K562 (cell line): Measurements from ENCODE around the gene ZNF385C. TPM values are rescaled to one million over a fixed set of nuclear protein-coding genes. Genes with fewer than 3 reads are reported as not detected.

ENCODE experiments used
- ATF4 ChIP-seq: fragments of 450-650 bp; formaldehyde crosslinking; IDR thresholded peaks from 2 replicates; pipeline ENCODE4 v1.4.0; 2022; ENCODE audit warnings: mild to moderate bottlenecking, moderate library complexity
- BHLHE40 ChIP-seq: IDR thresholded peaks from 2 replicates; pipeline ENCODE4 v1.6.1; 2011; ENCODE audit warnings: low read length, improper control_type of control experiment
- GMEB1 ChIP-seq: fragments of 250-450 bp; sonication (Bioruptor Pico); IDR thresholded peaks from 2 replicates; pipeline ENCODE4 v1.4.0; 2020; ENCODE audit warnings: mild to moderate bottlenecking
- ILF3 ChIP-seq: fragments of 450-650 bp; IDR thresholded peaks from 2 replicates; pipeline ENCODE4 v1.6.1; 2018; ENCODE audit warnings: antibody characterized with exemption, mild to moderate bottlenecking, moderate library complexity, borderline replicate concordance
- JUND ChIP-seq, 2 experiments: IDR thresholded peaks; 2 replicates in 1 of 2; 3 replicates in 1 of 2; pipeline ENCODE4 v1.6.1; 2011; ENCODE audit warnings: borderline replicate concordance in 2 of 2, low read depth in 2 of 2, low read length in 2 of 2, improper control_type of control experiment in 1 of 2, missing biosample characterization in 1 of 2, missing genetic modification characterization in 1 of 2, missing genetic modification reagents in 1 of 2
- POLR2AphosphoS2 ChIP-seq: IDR thresholded peaks from 2 replicates; pipeline ENCODE4 v1.6.1; 2012; ENCODE audit warnings: low read length, improper control_type of control experiment
- RBM14 ChIP-seq: fragments of 200-400 bp; formaldehyde crosslinking; IDR thresholded peaks from 2 replicates; pipeline ENCODE4 v1.6.1; 2018; ENCODE audit warnings: low read depth, mild to moderate bottlenecking, low read length, moderate library complexity, borderline replicate concordance; ENCODE audit not compliant: insufficient read depth
- RNF219 ChIP-seq: fragments of 250-450 bp; sonication (Bioruptor Pico); IDR thresholded peaks from 2 replicates; pipeline ENCODE4 v1.5.0; 2022; ENCODE audit warnings: mild to moderate bottlenecking
- THRA ChIP-seq: fragments of 450-650 bp; IDR thresholded peaks from 2 replicates; pipeline ENCODE4 v1.6.1; 2017; ENCODE audit warnings: mild to moderate bottlenecking, moderate library complexity
- THRB ChIP-seq: fragments of 450-650 bp; formaldehyde crosslinking; conservative IDR thresholded peaks from 2 replicates; pipeline ENCODE4 v1.4.0; 2022; ENCODE audit warnings: mild to moderate bottlenecking, missing genetic modification characterization
- YY1 ChIP-seq, 3 experiments: IDR thresholded peaks; 2 replicates each; pipeline ENCODE4 v1.6.1; 2011; ENCODE audit warnings: low read length in 2 of 3, mild to moderate bottlenecking in 2 of 3, moderate library complexity in 2 of 3, borderline replicate concordance in 1 of 3, control low read depth in 1 of 3, low read depth in 1 of 3; ENCODE audit not compliant: insufficient read depth in 3 of 3, insufficient replicate concordance in 2 of 3, control insufficient read depth in 1 of 3, insufficient read length in 1 of 3; ENCODE audit errors: extremely low read depth in 1 of 3
- ZNF263 ChIP-seq: sonication (generic); formaldehyde crosslinking; IDR thresholded peaks from 2 replicates; pipeline ENCODE4 v1.8.0; 2022; ENCODE audit warnings: mild to moderate bottlenecking, missing genetic modification reagents, borderline replicate concordance
- ZNF408 ChIP-seq: fragments of 250-450 bp; sonication (Bioruptor Pico); IDR thresholded peaks from 2 replicates; pipeline ENCODE4 v1.4.0; 2020; ENCODE audit warnings: low read depth, mild to moderate bottlenecking, moderate library complexity
- ZNF740 ChIP-seq, 3 experiments: fragments of 200-800 bp in 1 of 3; sonication (Bioruptor generic) in 1 of 3; sonication (generic) in 1 of 3; formaldehyde crosslinking in 1 of 3; IDR thresholded peaks; 2 replicates each; pipeline versions ENCODE4 v1.6.1 to v1.8.0; 2016 to 2022; ENCODE audit warnings: mild to moderate bottlenecking in 2 of 3, missing compliant biosample characterization in 2 of 3, missing genetic modification characterization in 2 of 3, missing genetic modification reagents in 1 of 3
- polyA plus RNA-seq, 8 experiments: library from polyadenylated mRNA; depleted of rRNA in 4 of 8; stranded (reverse) in 5 of 8; unstranded in 3 of 8; fragments of >200 nt; fragmentation: Nextera tagmentation in 2 of 8; fragmentation: Illumina TruSeq in 1 of 8; extraction: Ambion mirVana in 2 of 8; extraction: Trizol in 1 of 8; gene quantifications; 2 replicates each; pipeline versions ENCODE4 v1.2.1 to v1.2.3, GENCODE V29; 2011 to 2014; ENCODE audit warnings: inconsistent platforms in 1 of 8, missing spikeins in 1 of 8
- total RNA-seq, 7 experiments: library from RNA; depleted of rRNA in 6 of 7; stranded (reverse); fragments of >200 nt in 6 of 7; fragmentation: Illumina TruSeq in 2 of 7; extraction: Trizol in 2 of 7; gene quantifications; 2 replicates each; pipeline versions ENCODE4 v1.2.1 to v1.2.3, GENCODE V29; 2011 to 2021; ENCODE audit warnings: low replicate concordance in 1 of 7

The ZNF385C gene
- total and polyA plus RNA-seq, 9 of the 15 experiments (the other 6 are each of a cell fraction or from before 2014, with no cell fraction given): 0.03 to 0.35 (median 0.18) TPM; not detected in 1

- TF ChIP-seq GMEB1 (CRISPR knock-in tag) (no peak), ZNF263 (CRISPR knock-in tag) (no peak), ILF3 (no peak), ZNF408 (no peak), RNF219 (CRISPR knock-in tag) (no peak), THRB (no peak), POLR2AphosphoS2 (no peak), ATF4 (CRISPR knock-in tag) (no peak), JUND (IDR thresholded peaks at IDR 0.05; ENCODE audit: borderline replicate concordance, low read depth, low read length) (no peak), JUND (tag; IDR thresholded peaks at IDR 0.05; ENCODE audit: borderline replicate concordance, low read depth, low read length) (peak; percentile 29; the same call in 1 of the 3 replicates), RBM14 (no peak), YY1 (IDR thresholded peaks at IDR 0.05; ENCODE audit: borderline replicate concordance in 1 of 3, control insufficient read depth in 1 of 3, extremely low read depth in 1 of 3, insufficient read depth in 3 of 3, insufficient read length in 1 of 3, insufficient replicate concordance in 2 of 3, low read depth in 1 of 3, low read length in 2 of 3) (no peak), ZNF740 (CRISPR knock-in tag; IDR thresholded peaks at IDR 0.05) (no peak), ZNF740 (tag; IDR thresholded peaks at IDR 0.05) (no peak), THRA (no peak), BHLHE40 (peak; percentile 61)
These were observed 37.7 kb upstream of the ZNF385C start (continued) for GRCh38 chr17:42135664-42136653.
